HG03280 (cell line): ENCODE measurements around the gene GNG14.
"Not testable (repeated sequence)": the region's sequence is repeated elsewhere in the genome, so short reads cannot be mapped to it uniquely, and the experiment has no call there.

ENCODE experiments used
- ATAC-seq: cut with Tn5 transposase; IDR thresholded peaks from one replicate; pipeline ENCODE4 v1.9.1; 2021; ENCODE audit warnings: mild to moderate bottlenecking, moderate library complexity; ENCODE audit not compliant: unreplicated experiment

The GNG14 gene

DNA sequence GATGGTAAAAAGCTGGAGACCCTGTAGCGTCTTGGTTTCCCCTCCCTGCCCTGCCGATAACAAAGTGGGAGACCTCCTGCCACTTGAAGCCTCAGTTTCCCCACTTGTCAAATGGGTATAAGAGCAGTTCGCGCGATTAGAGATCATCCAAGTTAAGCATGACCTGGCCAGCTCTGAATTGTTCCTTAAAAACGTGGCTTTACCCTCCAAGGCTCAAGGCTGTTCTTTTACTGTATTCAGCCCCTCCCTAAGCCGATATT is 35.5 kb downstream of the GNG14 start:
- ATAC-seq, result no peak

DNA sequence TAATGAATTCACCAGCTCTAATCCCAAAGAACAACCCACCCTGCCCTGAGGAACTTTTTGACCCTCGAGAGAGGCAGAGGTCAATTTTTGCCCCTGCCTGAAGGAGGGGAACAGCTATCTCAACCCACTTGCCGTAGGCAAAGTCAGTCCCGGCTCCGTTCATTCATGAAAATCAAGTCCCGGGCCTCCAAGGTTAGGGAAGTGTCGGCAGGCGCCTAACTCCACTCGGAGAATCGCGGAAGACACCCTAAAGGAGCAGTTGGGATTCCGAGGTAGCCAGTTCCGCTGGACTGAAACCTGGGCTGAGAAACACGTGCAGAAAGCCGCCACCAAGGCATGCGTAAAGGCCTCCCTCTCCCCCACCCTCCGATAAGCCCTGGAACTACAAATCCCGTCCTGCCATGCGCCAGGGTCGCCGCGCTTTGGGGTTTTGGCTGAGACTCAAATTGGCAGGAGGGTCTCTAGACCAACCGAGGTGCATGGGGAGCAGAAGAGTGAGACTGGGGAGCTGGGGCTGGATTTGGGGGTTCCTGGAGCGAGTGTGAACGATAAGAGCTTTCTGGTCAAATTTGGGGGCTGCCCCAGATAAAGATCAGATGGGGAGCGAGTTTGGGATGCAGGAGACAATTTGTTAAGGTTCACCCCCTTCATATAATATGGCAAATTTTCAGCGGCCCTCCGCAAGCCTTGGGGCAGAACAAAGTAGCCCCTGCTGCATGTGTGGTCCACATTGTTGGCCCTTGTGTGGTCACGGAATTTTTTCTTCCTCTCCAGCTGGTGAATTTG is 36.0 kb downstream of the GNG14 start, which contains the start of gene TNPO2:
TNPO2 (minus strand) TSS at position 292 of the 786 bp plus-strand sequence. CDS start 2,955 bp downstream, outside the sequence.
- ATAC-seq, result no peak

DNA sequence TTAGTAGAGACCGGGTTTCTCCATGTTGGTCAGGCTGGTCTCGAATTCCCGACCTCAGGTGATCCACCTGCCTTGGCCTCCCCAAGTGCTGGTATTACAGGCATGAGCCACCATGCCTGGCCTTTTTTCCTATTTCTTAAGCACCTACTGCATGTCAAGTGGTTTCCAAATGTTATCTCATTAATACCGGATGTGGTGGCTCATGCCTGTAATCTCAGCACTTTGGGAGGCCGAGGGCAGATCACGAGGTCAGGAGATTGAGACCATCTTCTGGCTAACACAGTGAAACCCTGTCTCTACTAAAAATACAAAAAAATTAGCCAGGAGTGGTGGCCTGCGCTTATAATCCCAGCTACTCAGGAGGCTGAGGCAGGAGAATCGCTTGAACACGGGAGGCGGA is 37.8 kb downstream of the GNG14 start:
- not testable (repeated sequence) for ATAC-seq

- no peak for ATAC-seq
These were observed 39.2 kb downstream of the GNG14 start for GRCh38 chr19:12726988-12727316.

- no peak for ATAC-seq
These were observed 40.1 kb downstream of the GNG14 start for GRCh38 chr19:12727745-12728433.

- no peak for ATAC-seq
These were observed 42.3 kb downstream of the GNG14 start for GRCh38 chr19:12730064-12730463.

GRCh38 chr19:12731337-12731736 is 43.5 kb downstream of the GNG14 start:
- ATAC-seq, result no peak

DNA sequence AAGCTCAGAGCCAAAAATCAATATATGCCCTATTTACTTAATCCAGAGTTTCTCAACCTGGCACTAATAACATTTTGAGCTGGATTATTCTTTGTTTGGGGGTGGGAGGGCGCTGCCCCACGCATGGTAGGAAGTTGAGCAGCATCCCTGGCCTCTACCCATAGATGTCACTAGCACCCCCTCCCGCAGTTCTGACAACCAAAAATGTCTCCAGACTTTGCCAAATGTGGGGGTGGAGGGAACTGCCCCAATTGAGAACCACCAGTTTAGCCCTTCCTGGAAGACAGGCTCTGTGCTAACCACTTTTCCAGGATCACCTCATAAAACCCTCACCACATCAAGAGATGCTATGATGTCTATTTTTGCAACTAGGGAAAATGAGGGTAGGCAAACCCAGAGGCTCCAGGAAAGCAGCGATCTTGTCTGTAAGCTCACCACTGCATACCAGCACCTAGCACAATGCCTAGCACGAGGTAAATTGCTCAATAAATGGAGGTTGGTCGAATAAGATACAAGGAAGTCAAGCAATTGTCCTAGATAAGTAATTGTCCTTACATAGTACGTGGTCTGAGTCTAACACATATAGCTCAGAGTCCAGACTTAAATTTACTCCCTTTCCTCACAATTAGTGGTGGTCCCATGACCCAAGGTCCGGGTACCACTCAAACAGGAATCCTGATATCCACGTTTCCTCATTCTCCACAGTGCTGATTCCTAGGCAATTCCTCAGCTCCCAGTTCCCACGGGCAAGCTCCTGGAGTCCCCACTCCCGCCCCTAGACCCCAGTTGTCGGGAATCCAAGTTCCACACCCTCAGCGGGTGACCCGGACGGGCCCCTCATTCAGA is 45.8 kb downstream of the GNG14 start:
- ATAC-seq, result no peak

GRCh38 chr19:12736995-12737834 is 49.4 kb downstream of the GNG14 start, which contains the start of gene GET3:
GET3 (plus strand) TSS chr19:12737497; CDS start chr19:12737506, 9 bp downstream.
- ATAC-seq, result peak; percentile 75

DNA sequence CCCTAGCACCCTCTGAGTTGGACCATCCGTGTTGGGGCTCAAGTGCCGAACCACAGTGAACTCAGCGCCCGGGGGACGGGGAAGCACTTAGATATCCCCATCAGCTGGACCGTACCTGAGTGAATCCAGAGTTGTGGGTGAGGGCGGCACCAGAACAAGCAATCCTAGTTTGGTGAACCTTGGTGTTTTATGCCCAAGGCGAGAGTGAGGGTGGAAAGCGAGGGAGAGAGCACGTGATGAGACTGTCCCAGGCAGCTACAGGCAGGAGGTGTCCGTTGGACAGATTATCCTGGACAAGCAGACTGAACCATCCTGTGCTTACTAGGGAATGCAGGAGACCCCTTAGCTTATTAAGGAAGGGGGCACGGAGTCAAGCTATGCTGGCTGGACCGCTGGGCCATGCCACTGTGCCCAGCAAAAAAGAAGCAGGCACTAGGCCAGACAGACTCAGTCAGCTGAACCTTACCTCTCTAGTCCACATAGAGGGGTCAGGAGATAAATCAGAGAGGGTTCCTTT is 50.1 kb downstream of the GNG14 start:
- no peak for ATAC-seq
